GM20431 (cell line): Measurements from ENCODE around the gene ACOX1.
"Not testable (repeated sequence)": the region's sequence is repeated elsewhere in the genome, so short reads cannot be mapped to it uniquely, and the experiment has no call there.

Experiments
- in situ Hi-C: fragments of 300-500 bp; cut with MseI, MboI; formaldehyde crosslinking; loops from one replicate; pipeline ENCODE4 v1.15.0; 2020; ENCODE audit warnings: low sequenced_read_pairs; ENCODE audit not compliant: unreplicated experiment

Gene ACOX1

GRCh38 chr17:75985986-75986385, 7.0 kb upstream of the ACOX1 start:
- in situ Hi-C loops, result no loop called here

- in situ Hi-C loops, result no loop called here
These were observed 4.7 kb upstream of the ACOX1 start for GRCh38 chr17:75983501-75984181.

DNA sequence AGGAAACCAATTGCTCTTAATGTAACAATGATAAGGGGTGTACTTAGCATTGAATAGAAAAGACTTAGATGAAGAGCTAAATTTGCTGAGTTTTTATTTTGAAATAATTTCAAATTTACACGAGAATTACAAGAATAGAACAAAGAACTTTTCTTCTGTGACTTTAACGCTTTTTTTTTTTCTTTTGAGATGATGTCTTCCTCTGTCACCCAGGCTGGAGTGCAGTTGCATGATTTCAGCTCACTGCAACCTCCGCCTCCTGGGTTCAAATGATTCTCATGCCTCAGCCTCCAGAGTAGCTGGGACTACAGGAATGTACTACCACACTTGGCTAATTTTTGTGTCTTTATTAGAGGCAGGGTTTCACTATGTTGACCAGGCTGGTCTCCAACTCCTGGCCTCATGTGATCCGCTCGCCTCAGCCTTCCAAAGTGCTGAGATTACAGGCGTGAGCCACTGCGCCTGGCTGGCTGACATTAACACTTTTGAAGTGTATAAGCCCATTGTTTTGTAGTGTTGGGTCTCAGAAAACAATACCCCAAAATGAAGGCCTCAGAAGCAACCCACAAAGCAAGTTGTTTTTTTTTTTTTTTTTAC, 2.2 kb upstream of the ACOX1 start:
- in situ Hi-C loops, result no loop called here

GRCh38 chr17:75980188-75981018, 1.4 kb upstream of the ACOX1 start:
- in situ Hi-C loops, result no loop called here

GRCh38 chr17:75979705-75980187, 780 bp upstream of the ACOX1 start:
- in situ Hi-C loops, result no loop called here

DNA sequence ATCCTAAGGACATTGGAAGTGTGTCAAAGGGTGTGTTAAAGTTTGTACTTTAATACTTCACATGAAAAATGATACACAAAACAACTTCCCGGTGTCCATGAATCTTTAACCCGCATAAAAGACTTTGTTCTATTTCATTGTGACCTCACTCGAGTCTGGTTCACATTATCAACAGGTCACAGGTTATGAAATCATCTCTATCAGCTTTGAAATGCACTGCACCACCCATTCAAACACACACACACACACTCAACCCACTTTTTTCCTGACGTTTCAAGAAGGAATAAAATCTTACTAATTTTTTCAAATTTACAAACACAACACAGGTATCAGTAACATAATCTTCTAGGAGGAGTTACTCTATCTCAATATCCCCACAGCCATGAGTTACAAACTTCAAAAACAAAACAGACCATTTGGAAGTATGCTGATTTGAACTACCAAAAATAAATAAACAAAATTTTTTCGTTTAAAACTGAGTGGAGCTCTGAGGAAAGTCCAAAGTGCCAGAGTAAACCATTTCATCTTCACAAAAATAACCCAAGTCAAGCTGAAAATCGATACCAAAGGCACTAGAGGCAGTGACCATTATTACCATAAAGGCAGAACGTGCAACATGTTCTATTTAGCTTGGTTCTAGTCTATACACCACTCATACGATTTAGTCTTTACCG, 2.7 kb downstream of the ACOX1 start:
- in situ Hi-C loops, result no loop called here

DNA sequence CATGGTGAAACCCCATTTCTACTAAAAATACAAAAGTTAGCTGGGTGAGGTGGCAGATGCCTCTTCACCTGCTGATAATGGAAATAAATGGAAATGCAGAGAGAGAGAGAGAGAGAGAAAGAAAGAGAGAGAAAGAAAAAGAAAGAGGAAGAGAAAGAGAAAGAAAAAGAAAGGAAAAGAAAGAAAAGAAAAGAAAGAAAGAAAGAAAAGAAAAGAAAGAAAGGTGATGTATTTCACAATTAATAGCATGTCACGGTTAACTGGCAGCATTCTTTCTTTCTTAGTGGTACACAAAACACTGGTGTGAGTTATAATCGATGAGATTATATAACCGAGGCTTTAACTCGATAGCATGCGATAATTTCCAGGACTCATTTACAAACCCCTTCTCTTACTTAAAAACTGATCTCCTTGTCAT, 3.2 kb downstream of the ACOX1 start:
- in situ Hi-C loops, result no loop called here

GRCh38 chr17:75975187-75975586, 3.8 kb downstream of the ACOX1 start:
- in situ Hi-C loops, result not testable (repeated sequence)

- in situ Hi-C loops, result no loop called here
These were observed 8.3 kb downstream of the ACOX1 start for GRCh38 chr17:75970626-75971025.

DNA sequence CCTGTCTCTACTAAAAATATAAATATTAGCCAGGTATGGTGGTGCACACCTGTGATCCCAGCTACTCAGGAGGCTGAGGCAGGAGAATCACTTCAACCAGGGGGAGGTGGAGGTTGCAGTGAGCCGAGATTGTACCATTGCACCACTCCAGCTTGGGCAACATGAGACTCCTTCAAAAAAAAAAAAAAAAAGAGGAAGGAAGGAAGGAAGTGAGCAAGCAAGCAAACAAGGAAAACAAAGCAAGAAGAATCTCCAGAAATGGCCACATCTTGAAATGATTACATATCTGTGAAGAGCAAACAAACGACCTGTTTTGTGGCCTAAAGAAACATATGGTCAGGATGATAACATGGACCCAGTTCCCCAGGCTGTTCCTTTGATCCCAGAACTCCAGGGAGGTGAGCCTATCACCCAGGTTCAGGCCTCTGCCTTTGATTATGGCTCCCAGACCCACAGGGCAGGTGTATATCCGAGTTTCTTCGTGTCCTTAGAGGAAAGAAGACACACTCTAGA, 8.9 kb downstream of the ACOX1 start:
- in situ Hi-C loops, result no loop called here

- in situ Hi-C loops, result not testable (repeated sequence)
These were observed 9.9 kb downstream of the ACOX1 start for GRCh38 chr17:75969044-75969443.

GRCh38 chr17:75965468-75965867, 13.5 kb downstream of the ACOX1 start:
- in situ Hi-C loops, result no loop called here

DNA sequence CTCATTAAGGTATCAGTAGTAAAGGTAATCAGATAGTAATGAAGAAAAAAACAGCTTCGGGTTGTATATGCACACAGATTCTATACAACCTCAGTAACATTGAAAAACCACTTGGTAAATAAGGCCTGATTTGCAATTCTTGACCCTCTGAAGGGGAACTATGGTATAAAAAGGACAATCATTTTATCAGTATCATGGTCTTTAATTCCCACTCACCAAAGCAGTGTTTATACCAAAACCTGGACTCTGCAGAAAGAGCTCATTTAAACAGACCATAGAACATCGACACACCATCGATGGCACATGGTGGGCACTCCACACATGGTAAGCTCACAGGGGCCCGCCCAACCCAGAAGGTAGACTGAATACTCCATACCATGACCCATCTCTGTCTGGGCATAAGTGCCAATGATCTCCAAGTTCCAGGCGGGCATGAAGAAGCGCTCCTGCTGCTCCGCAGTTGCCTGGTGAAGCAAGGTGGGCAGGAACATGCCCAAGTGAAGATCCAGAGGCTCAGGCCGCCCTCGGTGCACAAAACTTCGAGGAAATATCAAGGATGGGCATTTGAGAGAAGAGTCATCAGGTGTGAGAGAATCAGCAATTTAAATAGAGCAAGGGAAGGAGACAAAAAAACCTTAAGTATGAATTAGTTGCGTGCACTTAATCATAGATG, 19.0 kb downstream of the ACOX1 start:
- in situ Hi-C loops, result no loop called here

DNA sequence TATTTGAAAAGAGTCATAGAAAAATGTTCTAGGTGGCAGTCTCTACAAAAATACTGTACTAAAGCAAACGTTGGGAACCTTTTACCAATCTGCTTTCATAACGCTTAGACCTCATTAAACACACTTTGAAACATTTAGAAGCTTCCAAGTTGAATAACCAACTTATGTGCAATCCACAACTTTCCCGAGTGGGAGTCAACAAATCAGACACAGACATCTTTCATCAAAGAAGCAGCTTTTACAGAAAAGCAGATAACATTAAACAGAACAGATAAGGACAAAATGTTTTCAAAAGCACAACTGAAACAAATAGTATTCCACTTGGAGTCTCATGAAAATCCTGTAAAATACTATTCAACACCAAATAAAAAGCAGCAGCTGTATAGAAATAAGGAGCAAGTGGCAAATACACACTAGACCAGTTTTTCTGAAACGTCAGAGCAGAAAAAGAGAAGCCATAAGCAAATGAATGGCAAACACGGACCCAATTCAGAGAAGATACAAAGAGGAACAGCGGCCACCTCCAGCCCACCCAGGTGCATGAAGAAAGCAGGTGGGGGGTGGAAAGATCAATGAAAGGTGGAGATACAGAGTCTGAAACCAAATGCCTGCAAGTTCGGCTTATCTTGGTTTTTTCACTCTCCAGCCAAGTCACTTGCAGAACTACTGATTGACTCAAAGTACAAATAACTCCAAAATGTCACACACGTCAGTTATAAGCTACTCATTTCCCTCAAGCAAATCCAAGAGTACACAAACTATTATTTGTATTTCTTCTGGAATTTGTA, 19.7 kb downstream of the ACOX1 start:
- in situ Hi-C loops, result no loop called here

DNA sequence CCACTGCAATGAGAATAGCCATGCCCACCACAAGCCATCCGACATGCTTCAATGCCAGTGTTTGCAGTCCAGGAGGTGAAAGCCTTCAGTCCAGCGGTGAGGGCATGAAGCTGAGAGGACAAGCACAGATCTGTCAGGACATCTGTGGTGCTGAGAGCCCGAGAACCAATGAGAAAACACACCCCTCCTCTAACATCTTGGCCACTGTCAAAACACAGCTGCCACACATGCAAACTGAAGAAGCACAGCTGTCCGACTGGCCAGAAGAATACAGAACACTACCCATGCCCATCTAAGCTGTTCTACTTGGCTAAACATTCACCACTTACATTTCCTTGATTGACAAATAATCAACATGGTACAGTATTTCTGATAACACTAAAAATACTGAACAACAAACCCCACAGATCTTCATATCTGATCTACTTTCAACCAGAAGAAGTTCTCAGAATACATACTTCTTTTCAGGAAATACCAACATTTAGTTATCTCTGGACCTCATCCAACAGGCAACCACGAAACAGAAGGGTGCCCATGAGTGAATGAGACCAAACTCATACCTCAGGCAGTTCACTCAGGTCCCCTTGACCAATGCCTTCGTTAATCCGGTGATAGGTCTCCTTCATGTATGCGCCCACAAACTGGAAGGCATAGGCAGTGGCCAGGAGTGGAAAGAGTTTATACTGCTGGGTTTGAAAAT, 28.0 kb downstream of the ACOX1 start:
- in situ Hi-C loops, result no loop called here

GRCh38 chr17:75950421-75950820, 28.5 kb downstream of the ACOX1 start:
- in situ Hi-C loops, result no loop called here

- in situ Hi-C loops, result no loop called here
These were observed 33.8 kb downstream of the ACOX1 start for GRCh38 chr17:75945211-75945610.

- in situ Hi-C loops, result no loop called here
These were observed 35.5 kb downstream of the ACOX1 start for GRCh38 chr17:75943491-75943890.
